IPS-NIHi7 (cell line): ENCODE data around the gene TNXB.
"Not testable (repeated sequence)": the region's sequence is repeated elsewhere in the genome, so short reads cannot be mapped to it uniquely, and the experiment has no call there.

Experiments
- DNase-seq: peaks from one replicate; pipeline ENCODE4 v3.0.0; 2012; ENCODE audit warnings: mixed read lengths; ENCODE audit errors: extremely low spot score

Gene TNXB

GRCh38 chr6:32060966-32061655 lies 48.0 kb downstream of the TNXB start:
- no peak for DNase-seq

GRCh38 chr6:32058511-32058963 lies 50.6 kb downstream of the TNXB start:
- no peak for DNase-seq

GRCh38 chr6:32057966-32058365 lies 51.2 kb downstream of the TNXB start:
- no peak for DNase-seq

- DNase-seq, result no peak
Observed at GRCh38 chr6:32056254-32056653, 52.9 kb downstream of the TNXB start.

GRCh38 chr6:32055756-32056155 lies 53.4 kb downstream of the TNXB start:
- DNase-seq, result not testable (repeated sequence)

GRCh38 chr6:32053314-32053713 lies 55.8 kb downstream of the TNXB start:
- DNase-seq, result not testable (repeated sequence)

- DNase-seq, result not testable (repeated sequence)
Observed at GRCh38 chr6:32052626-32053025, 56.5 kb downstream of the TNXB start.

- no peak for DNase-seq
Observed at GRCh38 chr6:32050562-32050961, 58.6 kb downstream of the TNXB start.

GRCh38 chr6:32049736-32050135 lies 59.4 kb downstream of the TNXB start:
- DNase-seq, result not testable (repeated sequence)

- not testable (repeated sequence) for DNase-seq
Observed at GRCh38 chr6:32049149-32049548, 60.0 kb downstream of the TNXB start.

GRCh38 chr6:32047855-32048766 lies 61.0 kb downstream of the TNXB start:
- DNase-seq, result peak; percentile 86

GRCh38 chr6:32047539-32047854 lies 61.6 kb downstream of the TNXB start:
- DNase-seq, result no peak

GRCh38 chr6:32047084-32047478 lies 62.1 kb downstream of the TNXB start:
- DNase-seq, result peak; percentile 38

- DNase-seq, result no peak
Observed at GRCh38 chr6:32046450-32047083, 62.6 kb downstream of the TNXB start.

GRCh38 chr6:32045811-32046449 lies 63.2 kb downstream of the TNXB start:
- DNase-seq, result no peak

- DNase-seq, result not testable (repeated sequence)
Observed at GRCh38 chr6:32044916-32045315, 64.2 kb downstream of the TNXB start.

- not testable (repeated sequence) for DNase-seq
Observed at GRCh38 chr6:32043589-32044380, 65.4 kb downstream of the TNXB start.

GRCh38 chr6:32042276-32042675 lies 66.9 kb downstream of the TNXB start:
- DNase-seq, result not testable (repeated sequence)

- DNase-seq, result not testable (repeated sequence)
Observed at GRCh38 chr6:32041385-32041784, 67.8 kb downstream of the TNXB start.

- DNase-seq, result not testable (repeated sequence)
Observed at GRCh38 chr6:32041050-32041321, 68.2 kb downstream of the TNXB start.

GRCh38 chr6:32040299-32041049 lies 68.7 kb downstream of the TNXB start:
- not testable (repeated sequence) for DNase-seq
